Activated gamma-delta T cell treated with Interleukin-2 at 50 U/mL for 16 hours (primary cell): Measurements from ENCODE around the gene VASH2.
"Not testable (repeated sequence)": the region's sequence is repeated elsewhere in the genome, so short reads cannot be mapped to it uniquely, and the experiment has no call there.

ENCODE experiments used
- DNase-seq: peaks from one replicate; pipeline ENCODE4 v3.0.0-alpha.2; 2020

VASH2 gene

GRCh38 chr1:212959266-212960220, 9.2 kb downstream of the VASH2 start:
- DNase-seq: no peak

GRCh38 chr1:212960932-212961331, 10.6 kb downstream of the VASH2 start:
- DNase-seq: no peak

GRCh38 chr1:212962509-212962908, 12.2 kb downstream of the VASH2 start:
- no peak for DNase-seq

GRCh38 chr1:212964102-212964501, 13.8 kb downstream of the VASH2 start:
- DNase-seq: no peak

GRCh38 chr1:212964993-212965392, 14.7 kb downstream of the VASH2 start:
- DNase-seq: not testable (repeated sequence)

- DNase-seq: no peak
These were observed 16.3 kb downstream of the VASH2 start for GRCh38 chr1:212966616-212967015.

- no peak for DNase-seq
These were observed 17.5 kb downstream of the VASH2 start for GRCh38 chr1:212967801-212968200.

- no peak for DNase-seq
These were observed 18.1 kb downstream of the VASH2 start for GRCh38 chr1:212968368-212968863.

GRCh38 chr1:212970085-212970484, 19.7 kb downstream of the VASH2 start:
- no peak for DNase-seq

GRCh38 chr1:212971312-212971711, 21.0 kb downstream of the VASH2 start:
- DNase-seq: no peak

GRCh38 chr1:212973426-212973825, 23.1 kb downstream of the VASH2 start:
- no peak for DNase-seq

GRCh38 chr1:212973899-212974298, 23.6 kb downstream of the VASH2 start:
- no peak for DNase-seq

GRCh38 chr1:212974711-212975110, 24.4 kb downstream of the VASH2 start:
- no peak for DNase-seq

GRCh38 chr1:212975111-212975918, 25.0 kb downstream of the VASH2 start:
- no peak for DNase-seq

GRCh38 chr1:212976586-212976985, 26.2 kb downstream of the VASH2 start:
- DNase-seq: no peak

GRCh38 chr1:212977781-212978645, 27.7 kb downstream of the VASH2 start:
- no peak for DNase-seq

GRCh38 chr1:212979340-212980122, 29.2 kb downstream of the VASH2 start:
- no peak for DNase-seq

- no peak for DNase-seq
These were observed 29.9 kb downstream of the VASH2 start for GRCh38 chr1:212980123-212980785.

- DNase-seq: no peak
These were observed 30.7 kb downstream of the VASH2 start for GRCh38 chr1:212981025-212981495.

- DNase-seq: no peak
These were observed 31.4 kb downstream of the VASH2 start for GRCh38 chr1:212981571-212982328.
